ENCODE results near the gene TUBA8. TPM values are rescaled to one million over a fixed set of nuclear protein-coding genes. Genes with fewer than 3 reads are reported as not detected.
"Not testable (repeated sequence)": the region's sequence is repeated elsewhere in the genome, so short reads cannot be mapped to it uniquely, and the experiment has no call there.

TUBA8 gene
- total RNA-seq, 1 donor from 2014 or later, result not detected

DNA sequence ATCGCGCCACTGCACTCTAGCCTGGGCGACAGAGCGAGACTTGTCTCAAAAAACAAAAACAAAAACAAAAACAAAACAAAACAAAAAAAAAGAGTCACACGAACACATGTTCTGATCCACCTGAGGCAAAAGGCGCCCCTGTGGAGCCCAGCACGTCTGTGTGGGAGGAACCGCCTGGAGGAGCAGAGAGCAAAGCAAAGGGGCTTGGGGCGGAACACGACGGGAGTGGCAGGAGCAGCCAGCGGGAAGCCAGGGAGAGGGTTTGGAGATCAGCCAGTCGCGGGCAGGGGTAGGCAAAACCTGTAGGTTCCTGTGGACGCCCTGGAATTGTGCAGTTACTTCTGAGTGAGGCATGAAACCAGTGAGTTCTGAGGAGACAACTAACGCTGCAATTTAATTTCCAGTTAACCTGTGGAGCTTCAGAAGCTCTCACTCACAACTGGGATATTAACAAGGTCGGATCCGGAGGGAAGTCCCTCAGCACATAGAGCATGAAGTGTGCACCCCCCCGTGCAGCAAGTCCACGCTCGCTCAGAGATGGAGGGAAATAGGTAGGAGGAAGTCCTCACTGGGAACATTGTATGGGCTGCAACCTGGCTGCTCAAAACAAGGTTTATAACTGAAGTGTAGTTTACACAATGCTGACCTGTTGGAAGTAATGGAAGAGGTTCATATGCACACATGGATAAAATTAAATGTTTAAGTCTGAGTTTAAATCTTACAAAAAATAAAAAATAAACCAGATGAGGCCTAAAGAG is 26.1 kb downstream of the TUBA8 start:
- no peak for DNase-seq (ENCODE audit: low read depth)
- TF ChIP-seq CTCF (conservative IDR thresholded peaks at IDR 0.05; ENCODE audit: low read depth, low read length), result no peak

GRCh38 chr22:18141004-18141403 is 30.4 kb downstream of the TUBA8 start:
- H3K4me3 ChIP-seq (ENCODE audit: low read depth, low read length); DNase-seq (ENCODE audit: low read depth): not testable (repeated sequence)

More for the DNA sequence above, 26.1 kb downstream of the TUBA8 start:
- no peak overlapping the region for H3K4me3 ChIP-seq (ENCODE audit: low read depth, low read length)

DNA sequence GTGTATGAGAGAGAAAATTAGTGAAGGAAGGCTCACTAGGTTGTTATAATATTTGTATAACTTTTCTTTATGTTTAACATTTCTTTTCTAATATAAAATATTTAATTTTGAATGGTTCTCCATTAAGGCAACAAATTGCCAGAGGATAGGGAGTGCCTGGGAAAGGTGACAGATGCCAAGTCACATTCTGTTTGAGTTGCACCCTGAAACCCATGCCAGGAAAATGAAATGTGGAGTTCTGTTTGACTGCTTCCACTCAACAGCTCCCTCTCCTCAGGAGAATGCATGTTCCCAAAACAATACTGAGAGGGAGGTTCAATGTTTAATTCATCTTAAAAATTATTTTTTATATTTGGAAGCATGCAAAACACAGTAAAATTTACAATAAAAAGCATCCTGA is 33.5 kb downstream of the TUBA8 start:
- no peak for DNase-seq (ENCODE audit: low read depth)
- TF ChIP-seq CTCF (conservative IDR thresholded peaks at IDR 0.05; ENCODE audit: low read depth, low read length), result no peak
- H3K4me3 ChIP-seq (ENCODE audit: low read depth, low read length), result no peak overlapping the region

DNA sequence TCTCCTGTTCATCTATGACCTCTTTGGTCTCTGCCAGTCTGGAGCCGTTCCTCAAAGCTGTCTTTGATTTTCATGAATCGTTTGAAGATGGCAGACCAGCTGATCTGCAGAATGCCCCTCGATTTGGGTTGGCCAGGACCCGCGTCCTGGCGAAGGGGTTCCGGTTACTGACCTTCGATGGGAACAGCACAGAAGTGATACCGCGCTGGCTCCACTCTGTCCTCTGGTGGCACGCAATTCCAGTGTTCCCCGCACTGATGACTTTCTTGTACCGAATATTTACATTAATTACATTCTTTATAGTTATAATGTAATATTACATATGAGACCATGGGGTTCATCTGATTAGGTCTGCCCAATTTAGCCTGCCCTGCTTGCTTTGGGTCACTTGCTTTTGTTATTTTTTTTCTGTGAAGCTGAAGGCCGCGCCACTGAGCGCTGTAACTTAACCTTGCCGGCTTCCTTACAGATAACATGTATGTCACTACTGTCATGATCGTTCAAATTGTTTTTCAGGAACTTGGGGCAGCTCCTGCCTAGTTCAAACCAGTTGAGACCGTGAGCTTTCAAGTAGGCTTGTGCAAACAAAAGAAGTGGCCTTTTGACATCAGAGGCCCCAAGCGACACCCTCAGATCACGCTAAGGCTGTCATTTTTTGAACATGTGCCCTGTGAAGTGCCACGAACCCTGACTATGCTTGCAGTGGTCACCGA is 35.2 kb downstream of the TUBA8 start:
- no peak for DNase-seq (ENCODE audit: low read depth)
- H3K4me3 ChIP-seq (ENCODE audit: low read depth, low read length), result no peak overlapping the region
- no peak for TF ChIP-seq CTCF (conservative IDR thresholded peaks at IDR 0.05; ENCODE audit: low read depth, low read length)

GRCh38 chr22:18146389-18146753 is 35.8 kb downstream of the TUBA8 start:
- no peak overlapping the region for H3K4me3 ChIP-seq (ENCODE audit: low read depth, low read length)
- TF ChIP-seq CTCF (conservative IDR thresholded peaks at IDR 0.05; ENCODE audit: low read depth, low read length), result no peak
- DNase-seq (ENCODE audit: low read depth), result no peak

DNA sequence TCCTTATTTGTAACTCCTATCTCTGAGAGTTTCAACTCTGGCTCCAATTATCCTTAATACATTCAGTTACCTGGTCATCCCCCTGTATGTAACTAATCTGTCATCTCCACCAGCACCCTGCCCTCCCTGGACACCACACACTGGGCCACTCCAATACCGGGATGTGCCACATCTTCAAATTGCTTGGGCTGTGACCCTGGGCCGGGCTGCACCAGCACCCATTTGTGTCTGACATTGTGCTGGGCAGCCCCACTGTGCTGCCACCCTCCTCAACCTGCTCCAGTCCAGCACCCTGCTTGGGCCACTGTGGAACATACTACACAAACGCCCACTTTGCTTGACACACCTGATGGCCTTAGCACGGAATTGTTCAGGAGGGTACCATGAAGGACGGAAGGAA is 37.2 kb downstream of the TUBA8 start:
- no peak overlapping the region for H3K4me3 ChIP-seq (ENCODE audit: low read depth, low read length)
- DNase-seq (ENCODE audit: low read depth), result no peak
- TF ChIP-seq CTCF (conservative IDR thresholded peaks at IDR 0.05; ENCODE audit: low read depth, low read length), result no peak

- no peak for TF ChIP-seq CTCF (conservative IDR thresholded peaks at IDR 0.05; ENCODE audit: low read depth, low read length)
- H3K4me3 ChIP-seq (ENCODE audit: low read depth, low read length), result no peak overlapping the region
- no peak for DNase-seq (ENCODE audit: low read depth)
Observed at GRCh38 chr22:18148293-18148965, 37.8 kb downstream of the TUBA8 start.

Data from epithelial cell of proximal tubule (primary cell).